Duodenal mucosa (tissue), 2 donors: ENCODE results near the gene CFC1.
"Not testable (repeated sequence)": the region's sequence is repeated elsewhere in the genome, so short reads cannot be mapped to it uniquely, and the experiment has no call there.

Experiments
- H3K27ac ChIP-seq: one replicate; pipeline ENCODE4 v1.7.0; 2013; ENCODE audit warnings: low read depth, low read length
- H3K27me3 ChIP-seq, 2 donors: one replicate each; pipeline ENCODE4 v1.7.0; 2013; ENCODE audit warnings: low read length in 2 of 2, control low read depth in 1 of 2; ENCODE audit not compliant: insufficient read depth in 2 of 2, control insufficient read depth in 1 of 2
- H3K36me3 ChIP-seq, 2 donors: one replicate each; pipeline ENCODE4 v1.7.0; 2013; ENCODE audit warnings: low read length in 2 of 2, control low read depth in 1 of 2; ENCODE audit not compliant: insufficient read depth in 2 of 2, control insufficient read depth in 1 of 2
- H3K4me1 ChIP-seq, 2 donors: one replicate each; pipeline ENCODE4 v1.7.0; 2013; ENCODE audit warnings: low read length in 2 of 2, control low read depth in 1 of 2; ENCODE audit not compliant: insufficient read depth in 2 of 2, control insufficient read depth in 1 of 2
- H3K4me3 ChIP-seq, 2 donors: one replicate each; pipeline ENCODE4 v1.7.0; 2013; ENCODE audit warnings: low read length in 2 of 2, low read depth in 1 of 2
- H3K9ac ChIP-seq, 2 donors: one replicate each; pipeline ENCODE4 v1.7.0; 2013; ENCODE audit warnings: low read length in 2 of 2, low read depth in 1 of 2
- H3K9me3 ChIP-seq, 2 donors: one replicate each; pipeline ENCODE4 v1.7.0; 2013; ENCODE audit warnings: low read length in 2 of 2, control low read depth in 1 of 2; ENCODE audit not compliant: control insufficient read depth in 1 of 2

CFC1 gene

GRCh38 chr2:130582970-130583369, 16.4 kb downstream of the CFC1 start:
- not testable (repeated sequence) for H3K9me3 ChIP-seq, H3K27ac ChIP-seq, H3K4me1 ChIP-seq, H3K36me3 ChIP-seq, H3K9ac ChIP-seq, H3K4me3 ChIP-seq, H3K27me3 ChIP-seq

- not testable (repeated sequence) for H3K4me3 ChIP-seq, H3K9ac ChIP-seq, H3K4me1 ChIP-seq, H3K36me3 ChIP-seq, H3K27me3 ChIP-seq, H3K9me3 ChIP-seq, H3K27ac ChIP-seq
Observed at GRCh38 chr2:130581491-130581890, 17.9 kb downstream of the CFC1 start.

DNA sequence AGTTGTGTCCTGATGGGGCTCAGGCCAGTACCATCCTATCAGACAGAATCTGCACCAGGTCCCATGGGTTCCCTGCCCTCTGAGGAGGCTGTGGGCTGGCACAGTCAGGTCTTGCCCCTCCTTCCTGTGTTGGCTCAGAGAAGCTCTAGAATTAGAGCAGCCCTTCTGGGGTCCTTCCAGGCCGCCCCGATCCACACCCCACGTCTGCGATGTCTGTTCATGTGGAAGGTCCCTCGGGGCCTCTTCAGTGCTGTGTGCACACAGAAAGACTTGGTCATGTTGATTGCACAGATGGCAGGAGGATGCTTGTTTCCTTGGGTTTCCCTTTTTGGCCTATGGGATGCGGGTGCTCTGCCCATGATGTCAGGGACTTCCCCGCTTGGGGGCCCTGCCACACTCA, 20.3 kb downstream of the CFC1 start:
- H3K27me3 ChIP-seq, H3K27ac ChIP-seq, H3K4me3 ChIP-seq, H3K4me1 ChIP-seq, H3K36me3 ChIP-seq, H3K9me3 ChIP-seq, H3K9ac ChIP-seq: not testable (repeated sequence)

- not testable (repeated sequence) for H3K9ac ChIP-seq, H3K9me3 ChIP-seq
Observed at GRCh38 chr2:130577559-130577958, 21.8 kb downstream of the CFC1 start.

DNA sequence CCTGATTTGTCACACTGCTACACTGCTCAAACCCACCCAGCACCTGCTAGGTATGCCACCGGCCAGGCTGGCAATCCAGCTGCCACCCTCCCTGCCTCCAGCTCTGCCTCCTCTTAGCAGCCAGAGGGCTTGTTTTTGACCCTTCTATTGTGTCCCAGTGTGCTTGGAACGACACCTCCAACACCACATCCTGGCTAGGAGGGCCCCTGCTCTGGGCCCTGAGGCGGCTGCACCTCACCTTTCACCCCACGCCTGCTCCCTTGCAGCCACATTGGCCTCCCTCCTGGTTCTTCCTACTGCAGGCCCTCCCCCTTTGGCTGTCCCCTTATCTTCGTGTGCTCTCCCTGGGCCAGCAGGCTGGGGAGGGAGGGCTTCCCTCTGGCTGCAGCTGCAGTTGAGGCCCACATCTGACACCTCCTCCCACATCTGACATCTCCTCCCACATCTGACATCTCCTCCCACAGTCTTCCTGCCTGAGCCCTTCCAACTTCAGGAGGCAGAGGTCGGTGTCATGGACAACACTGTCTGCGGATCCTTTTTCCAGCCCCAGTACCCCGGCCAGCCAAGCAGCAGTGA, 23.1 kb downstream of the CFC1 start:
- not testable (repeated sequence) for H3K36me3 ChIP-seq, H3K27ac ChIP-seq, H3K4me1 ChIP-seq, H3K27me3 ChIP-seq, H3K9me3 ChIP-seq, H3K9ac ChIP-seq, H3K4me3 ChIP-seq

More at GRCh38 chr2:130577559-130577958, 21.8 kb downstream of the CFC1 start:
- H3K27me3 ChIP-seq, H3K4me1 ChIP-seq, H3K27ac ChIP-seq, H3K4me3 ChIP-seq, H3K36me3 ChIP-seq: not testable (repeated sequence)

- not testable (repeated sequence) for H3K27ac ChIP-seq, H3K36me3 ChIP-seq, H3K9me3 ChIP-seq, H3K4me3 ChIP-seq, H3K27me3 ChIP-seq, H3K4me1 ChIP-seq, H3K9ac ChIP-seq
Observed at GRCh38 chr2:130574230-130574629, 25.1 kb downstream of the CFC1 start.

GRCh38 chr2:130571929-130572328, 27.4 kb downstream of the CFC1 start:
- not testable (repeated sequence) for H3K9me3 ChIP-seq, H3K36me3 ChIP-seq, H3K27me3 ChIP-seq, H3K4me1 ChIP-seq, H3K27ac ChIP-seq, H3K4me3 ChIP-seq, H3K9ac ChIP-seq

- not testable (repeated sequence) for H3K27ac ChIP-seq, H3K36me3 ChIP-seq
Observed at GRCh38 chr2:130566165-130566564, 33.2 kb downstream of the CFC1 start.

GRCh38 chr2:130556441-130556840, 42.9 kb downstream of the CFC1 start:
- H3K9ac ChIP-seq, H3K27me3 ChIP-seq, H3K4me1 ChIP-seq, H3K9me3 ChIP-seq, H3K4me3 ChIP-seq, H3K27ac ChIP-seq, H3K36me3 ChIP-seq: not testable (repeated sequence)

More at GRCh38 chr2:130566165-130566564, 33.2 kb downstream of the CFC1 start:
- H3K4me1 ChIP-seq, H3K9me3 ChIP-seq, H3K27me3 ChIP-seq, H3K9ac ChIP-seq, H3K4me3 ChIP-seq: not testable (repeated sequence)

DNA sequence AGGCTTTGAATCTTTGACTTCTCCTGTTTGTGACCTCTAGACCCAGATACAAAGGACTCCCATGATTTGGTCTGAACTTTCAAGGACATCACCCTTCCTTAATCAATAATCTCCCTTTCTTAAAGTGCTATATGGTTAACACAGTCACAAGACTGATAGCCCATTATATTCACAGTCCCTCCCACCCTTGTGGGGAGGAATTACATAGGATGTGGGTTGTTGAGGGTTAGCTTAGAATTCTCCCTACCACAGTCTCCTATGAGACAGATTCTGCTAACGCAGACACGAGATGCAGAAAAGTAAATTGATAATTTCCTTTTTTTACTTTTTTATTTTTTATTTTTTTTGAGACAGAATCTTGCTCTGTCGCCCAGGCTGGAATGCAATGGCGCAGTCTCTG, 45.2 kb downstream of the CFC1 start:
- not testable (repeated sequence) for H3K27me3 ChIP-seq, H3K4me1 ChIP-seq, H3K27ac ChIP-seq, H3K36me3 ChIP-seq, H3K9me3 ChIP-seq, H3K9ac ChIP-seq, H3K4me3 ChIP-seq

- H3K27ac ChIP-seq, H3K27me3 ChIP-seq, H3K9ac ChIP-seq, H3K4me1 ChIP-seq, H3K36me3 ChIP-seq, H3K4me3 ChIP-seq, H3K9me3 ChIP-seq: not testable (repeated sequence)
Observed at GRCh38 chr2:130549475-130549874, 49.9 kb downstream of the CFC1 start.
